ENCODE data around the gene ANKRD40. TPM values are rescaled to one million over a fixed set of nuclear protein-coding genes. Genes with fewer than 3 reads are reported as not detected.
"Not testable (repeated sequence)": the region's sequence is repeated elsewhere in the genome, so short reads cannot be mapped to it uniquely, and the experiment has no call there.

The ANKRD40 gene, protein sequence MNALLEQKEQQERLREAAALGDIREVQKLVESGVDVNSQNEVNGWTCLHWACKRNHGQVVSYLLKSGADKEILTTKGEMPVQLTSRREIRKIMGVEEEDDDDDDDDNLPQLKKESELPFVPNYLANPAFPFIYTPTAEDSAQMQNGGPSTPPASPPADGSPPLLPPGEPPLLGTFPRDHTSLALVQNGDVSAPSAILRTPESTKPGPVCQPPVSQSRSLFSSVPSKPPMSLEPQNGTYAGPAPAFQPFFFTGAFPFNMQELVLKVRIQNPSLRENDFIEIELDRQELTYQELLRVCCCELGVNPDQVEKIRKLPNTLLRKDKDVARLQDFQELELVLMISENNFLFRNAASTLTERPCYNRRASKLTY
- 10 to 100 TPM in 11 of 12 donors, not detected in 1; 36.5 to 49.5 (median 44.8) TPM for polyA plus RNA-seq (ENCODE audit: insufficient read length in 12 of 12)
- long read RNA-seq, donor 1, full-length matches to known transcripts = 5 of 12 reads
- long read RNA-seq, donor 1, partial matches to known transcripts = 7 of 12 reads
- long read RNA-seq, donor 1, other reads (novel, unspliced or antisense) = 0 of 12 reads
- long read RNA-seq, donor 2, full-length matches to known transcripts = 14 of 24 reads
- long read RNA-seq, donor 2, partial matches to known transcripts = 10 of 24 reads
- long read RNA-seq, donor 2, other reads (novel, unspliced or antisense) = 0 of 24 reads
- long read RNA-seq, donor 3, full-length matches to known transcripts = 4 of 11 reads
- long read RNA-seq, donor 3, partial matches to known transcripts = 7 of 11 reads
- long read RNA-seq, donor 3, other reads (novel, unspliced or antisense) = 0 of 11 reads
- long read RNA-seq, donor 4, full-length matches to known transcripts = 7 of 7 reads
- long read RNA-seq, donor 4, partial matches to known transcripts = 0 of 7 reads
- long read RNA-seq, donor 4, other reads (novel, unspliced or antisense) = 0 of 7 reads
- long read RNA-seq, donor 5, full-length matches to known transcripts = 22 of 1,419 reads
- long read RNA-seq, donor 5, partial matches to known transcripts = 1,265 of 1,419 reads
- long read RNA-seq, donor 5, other reads (novel, unspliced or antisense) = 132 of 1,419 reads
- long read RNA-seq, donor 6, full-length matches to known transcripts = 9 of 9 reads
- long read RNA-seq, donor 6, partial matches to known transcripts = 0 of 9 reads
- long read RNA-seq, donor 6, other reads (novel, unspliced or antisense) = 0 of 9 reads
- long read RNA-seq, donor 7, full-length matches to known transcripts = 4 of 4 reads
- long read RNA-seq, donor 7, partial matches to known transcripts = 0 of 4 reads
- long read RNA-seq, donor 7, other reads (novel, unspliced or antisense) = 0 of 4 reads
- long read RNA-seq, donor 8, full-length matches to known transcripts = 9 of 144 reads
- long read RNA-seq, donor 8, partial matches to known transcripts = 135 of 144 reads
- long read RNA-seq, donor 8, other reads (novel, unspliced or antisense) = 0 of 144 reads
- long read RNA-seq, donor 9, full-length matches to known transcripts = 6 of 254 reads
- long read RNA-seq, donor 9, partial matches to known transcripts = 170 of 254 reads
- long read RNA-seq, donor 9, other reads (novel, unspliced or antisense) = 78 of 254 reads
- long read RNA-seq, donor 10, full-length matches to known transcripts = 13 of 354 reads
- long read RNA-seq, donor 10, partial matches to known transcripts = 210 of 354 reads
- long read RNA-seq, donor 10, other reads (novel, unspliced or antisense) = 131 of 354 reads
- long read RNA-seq, donor 11, full-length matches to known transcripts = 9 of 436 reads
- long read RNA-seq, donor 11, partial matches to known transcripts = 259 of 436 reads
- long read RNA-seq, donor 11, other reads (novel, unspliced or antisense) = 168 of 436 reads

DNA sequence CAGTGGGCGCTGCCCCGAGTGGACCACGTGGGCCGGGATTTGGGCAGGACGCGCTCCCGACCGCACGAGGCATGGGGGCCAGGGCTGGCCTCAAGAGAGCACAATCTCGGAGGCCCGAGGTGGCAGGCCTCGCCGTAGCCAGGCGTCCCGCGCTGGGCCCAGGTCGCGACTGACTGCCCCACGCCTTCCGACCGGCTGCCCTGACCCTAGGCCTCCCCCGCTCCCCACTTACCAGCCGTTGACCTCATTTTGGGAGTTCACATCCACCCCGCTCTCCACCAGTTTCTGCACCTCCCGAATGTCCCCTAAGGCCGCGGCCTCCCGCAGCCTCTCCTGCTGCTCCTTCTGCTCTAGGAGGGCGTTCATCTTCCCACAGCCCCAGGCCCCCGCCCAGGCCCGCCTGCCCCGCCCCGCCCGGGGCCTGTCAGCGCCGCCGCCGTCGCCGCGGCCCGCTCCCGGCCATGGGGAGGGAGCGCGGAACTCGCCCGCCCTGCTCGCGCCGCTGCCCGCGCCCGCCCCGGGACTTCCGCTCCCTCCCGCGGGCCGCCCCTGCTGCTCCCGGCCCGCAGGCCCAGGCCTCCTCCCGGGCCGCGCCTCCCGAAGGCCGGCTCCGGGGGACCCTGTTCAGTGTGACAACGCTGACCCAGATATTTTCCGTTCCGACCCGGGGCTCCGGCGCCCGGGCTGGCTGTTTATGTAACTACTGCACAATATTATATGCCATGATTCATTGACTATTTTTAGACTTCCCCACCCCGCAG lies at the start of gene ANKRD40:
Gene ANKRD40 (minus strand): TSS at position 626 of the 761 bp plus-strand sequence. CDS start 260 bp downstream, at position 366.
- DNase-seq = peak; percentile 95

DNA sequence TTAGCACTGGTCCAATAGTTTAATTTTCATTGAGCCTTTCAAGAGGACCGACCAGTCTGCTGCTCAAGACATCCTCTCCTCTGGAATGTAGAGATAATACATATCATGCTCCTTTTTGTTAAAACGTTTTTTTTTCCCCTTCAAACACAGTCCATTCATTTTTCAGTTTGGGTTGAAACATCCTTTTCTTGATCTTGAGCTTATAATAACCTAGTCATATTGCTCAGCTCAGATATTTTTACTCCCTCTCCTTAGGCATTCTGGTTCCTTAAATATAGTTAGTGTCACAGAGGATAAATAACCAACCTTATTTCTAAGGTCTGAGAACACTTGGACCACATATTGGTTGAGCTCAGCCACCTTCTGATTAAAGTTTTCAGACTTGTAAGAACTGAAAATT lies 46.8 kb upstream of the ANKRD40 start:
- DNase-seq = no peak

DNA sequence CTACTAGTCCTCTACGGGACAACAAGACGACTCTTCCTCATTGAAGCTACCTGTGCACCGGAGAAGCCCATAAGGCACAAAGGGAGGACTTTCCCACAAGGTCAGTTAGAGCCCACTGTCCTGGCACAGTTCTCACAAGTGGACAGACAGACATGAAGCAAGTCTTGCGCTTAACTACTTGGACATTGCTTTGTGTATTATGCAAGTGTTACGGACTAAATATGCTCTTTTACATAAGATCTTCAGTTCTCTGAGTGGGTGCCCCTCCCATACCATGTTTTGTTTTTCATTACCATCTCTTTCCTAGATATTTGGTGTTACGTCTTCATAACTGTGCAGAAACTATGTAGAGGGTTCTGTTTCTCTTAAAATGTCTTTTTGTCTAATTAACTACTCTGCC lies 41.5 kb upstream of the ANKRD40 start:
- DNase-seq = no peak

DNA sequence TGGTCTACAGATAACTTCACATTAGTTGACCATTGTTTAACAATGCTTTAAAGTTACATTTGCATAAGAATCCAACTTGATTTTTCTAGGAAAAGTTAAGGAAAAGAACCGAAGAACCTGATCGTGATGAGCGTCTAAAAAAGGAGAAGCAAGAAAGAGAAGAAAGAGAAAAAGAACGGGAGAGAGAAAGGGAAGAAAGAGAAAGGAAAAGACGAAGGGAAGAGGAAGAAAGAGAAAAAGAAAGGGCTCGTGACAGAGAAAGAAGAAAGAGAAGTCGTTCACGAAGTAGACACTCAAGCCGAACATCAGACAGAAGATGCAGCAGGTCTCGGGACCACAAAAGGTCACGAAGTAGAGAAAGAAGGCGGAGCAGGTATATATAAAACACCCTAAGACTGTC lies 37.9 kb upstream of the ANKRD40 start:
- no peak for DNase-seq

DNA sequence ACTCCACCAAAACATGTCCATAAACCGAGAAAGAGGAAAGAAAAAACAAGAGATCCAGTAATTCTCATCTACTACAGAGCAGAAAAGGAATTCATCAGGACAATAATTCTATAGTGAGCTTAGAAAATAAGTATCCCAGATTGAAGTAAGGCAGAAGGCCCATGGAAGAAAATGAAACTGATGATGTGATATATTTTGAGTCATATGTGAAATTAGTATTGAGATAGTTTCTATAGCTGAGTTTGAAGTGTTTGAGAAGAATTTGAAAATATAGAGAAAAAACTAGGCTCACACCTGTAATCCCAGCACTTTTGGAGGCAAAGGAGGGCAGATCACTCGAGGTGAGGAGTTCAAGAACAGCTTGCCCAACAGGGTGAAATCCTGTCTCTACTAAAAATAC lies 31.4 kb upstream of the ANKRD40 start:
- DNase-seq = no peak

DNA sequence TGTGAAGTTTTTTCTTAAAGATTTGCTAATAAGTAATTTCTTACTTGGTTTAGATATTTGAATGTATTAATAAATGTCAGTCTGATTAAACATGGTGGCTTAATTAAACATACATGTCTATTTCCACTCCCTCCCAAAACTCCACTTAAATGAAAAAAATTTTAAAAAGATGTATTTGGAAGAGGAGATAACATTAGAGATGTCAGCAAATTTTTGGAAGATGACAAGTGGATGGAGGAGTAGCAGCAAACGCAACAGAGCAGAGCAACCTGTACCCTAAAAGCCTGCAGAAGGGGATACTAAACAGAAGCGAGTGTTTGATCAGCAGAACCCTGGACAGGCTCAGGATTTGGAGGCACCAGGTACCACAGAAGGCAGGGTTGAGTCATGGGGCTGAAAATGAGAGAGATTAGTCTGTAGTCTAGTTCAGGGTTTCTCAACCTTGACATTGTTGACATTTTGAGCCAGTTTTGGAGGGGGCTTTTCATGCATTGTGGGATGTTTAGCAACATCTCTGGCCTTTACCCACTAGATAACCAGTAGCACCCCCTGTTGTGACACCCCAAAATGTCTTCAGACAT lies 29.5 kb upstream of the ANKRD40 start:
- no peak for DNase-seq

DNA sequence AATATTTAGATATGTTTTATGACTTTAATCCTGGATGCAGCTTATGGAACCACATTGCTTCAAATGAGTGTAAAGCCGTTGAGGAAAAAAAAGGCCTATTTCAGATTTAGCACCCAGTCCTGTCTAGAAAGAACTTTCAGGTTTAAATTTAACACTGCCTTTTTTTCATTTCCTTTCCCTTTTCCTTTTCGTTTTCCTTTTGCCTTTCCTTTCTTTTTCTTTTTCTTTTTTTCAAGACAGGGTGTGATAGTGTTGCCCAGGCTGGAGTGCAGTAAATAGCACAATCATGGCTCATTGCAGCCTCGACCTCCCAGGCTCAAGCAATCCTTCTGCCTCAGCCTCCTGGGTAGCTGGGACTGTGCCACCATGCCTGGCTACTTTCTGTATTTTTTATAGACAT lies 27.6 kb upstream of the ANKRD40 start:
- DNase-seq = no peak

DNA sequence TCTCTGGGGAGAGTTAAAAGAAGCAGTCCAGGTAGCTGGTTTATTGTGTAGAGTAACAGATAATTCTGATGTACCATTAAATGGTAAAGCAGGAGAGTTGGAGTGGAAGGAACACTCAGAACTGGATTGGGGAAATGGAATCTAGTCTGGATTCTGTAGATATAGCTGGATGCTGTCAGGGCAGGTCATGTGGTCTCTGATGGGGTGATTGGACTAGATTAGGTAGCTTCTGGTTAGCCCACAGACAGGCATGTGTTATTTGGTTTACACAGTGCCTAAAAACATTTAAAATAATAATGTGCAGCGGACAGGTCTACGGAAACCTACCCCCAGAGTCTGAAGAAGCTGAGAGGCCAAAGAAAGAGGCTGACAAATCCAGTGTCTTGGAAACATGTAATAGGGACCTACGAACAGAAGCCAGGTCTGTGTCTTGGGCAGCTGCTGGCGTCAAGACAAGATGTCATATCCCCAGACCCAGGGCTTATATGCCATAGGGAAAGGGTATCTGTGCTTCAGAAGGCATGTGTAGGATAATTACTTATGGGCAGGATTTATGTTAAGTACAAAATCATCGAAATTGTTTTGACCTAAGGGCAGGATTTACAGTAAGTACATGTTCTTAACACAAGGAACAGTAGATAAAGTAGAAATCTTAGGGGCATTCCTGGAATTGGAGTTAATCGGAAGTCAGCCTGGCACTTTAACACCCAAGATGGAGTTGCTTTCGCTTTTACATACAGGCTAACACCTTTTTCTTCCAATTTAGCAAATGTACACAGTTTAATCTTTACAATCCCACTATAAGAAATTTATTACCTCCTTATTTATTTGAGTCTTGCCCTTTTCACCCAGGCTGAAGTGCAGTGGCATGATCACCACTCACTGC lies 24.1 kb upstream of the ANKRD40 start:
- DNase-seq = no peak

DNA sequence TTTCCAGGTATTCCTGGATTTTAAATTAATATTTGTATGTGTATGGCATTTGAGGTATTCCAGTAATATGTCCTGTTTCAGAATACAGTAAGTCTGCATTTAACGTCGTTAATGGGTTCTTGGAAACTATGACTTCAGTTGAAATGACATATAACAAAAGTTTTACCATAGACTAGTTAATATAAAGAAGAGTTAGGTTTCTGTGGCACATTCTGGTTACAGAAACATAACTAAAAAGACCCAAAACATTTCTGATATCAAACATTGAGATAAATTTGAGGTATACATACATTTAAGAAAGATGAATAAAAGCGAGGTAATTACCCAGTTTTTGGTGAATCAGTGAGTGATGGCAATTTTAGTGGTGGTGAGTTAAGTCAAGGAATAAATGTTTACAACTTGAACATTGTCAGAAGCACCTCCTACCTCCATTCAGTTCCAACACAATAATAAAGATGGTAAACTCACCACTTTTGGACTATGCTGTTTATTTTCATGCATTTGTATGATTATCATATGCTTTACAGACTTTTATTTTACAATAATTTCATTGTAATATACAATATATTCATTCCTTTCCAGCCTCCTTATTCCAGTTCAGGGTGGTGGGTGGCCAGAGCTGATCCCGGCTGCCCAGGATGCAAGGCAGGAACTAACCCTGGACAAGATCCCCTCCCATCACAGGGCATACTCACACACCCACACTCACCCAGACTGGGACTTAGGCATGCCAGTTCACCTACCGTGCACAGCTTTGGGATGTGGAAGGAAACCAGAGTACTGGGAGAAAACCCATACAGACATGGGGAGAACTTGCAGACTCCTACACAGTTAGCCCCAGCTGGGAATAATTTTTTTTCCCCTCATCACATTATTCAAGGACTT lies 21.4 kb upstream of the ANKRD40 start:
- DNase-seq = no peak

DNA sequence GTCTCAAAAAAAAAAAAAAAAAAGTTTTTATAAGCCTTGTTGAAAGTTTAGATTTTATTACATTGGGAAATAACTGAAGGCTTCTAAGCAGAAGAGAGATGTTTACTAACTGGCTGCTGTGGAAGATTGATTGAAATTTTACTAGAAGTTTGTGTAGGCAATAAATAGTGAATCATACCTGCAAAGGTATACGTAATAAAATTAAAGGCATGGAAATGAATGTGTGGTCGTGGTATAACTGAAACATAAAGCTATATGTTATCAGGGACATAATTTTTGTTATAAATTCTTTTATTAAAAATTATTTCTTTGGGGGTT lies 20.4 kb upstream of the ANKRD40 start:
- no peak for DNase-seq

DNA sequence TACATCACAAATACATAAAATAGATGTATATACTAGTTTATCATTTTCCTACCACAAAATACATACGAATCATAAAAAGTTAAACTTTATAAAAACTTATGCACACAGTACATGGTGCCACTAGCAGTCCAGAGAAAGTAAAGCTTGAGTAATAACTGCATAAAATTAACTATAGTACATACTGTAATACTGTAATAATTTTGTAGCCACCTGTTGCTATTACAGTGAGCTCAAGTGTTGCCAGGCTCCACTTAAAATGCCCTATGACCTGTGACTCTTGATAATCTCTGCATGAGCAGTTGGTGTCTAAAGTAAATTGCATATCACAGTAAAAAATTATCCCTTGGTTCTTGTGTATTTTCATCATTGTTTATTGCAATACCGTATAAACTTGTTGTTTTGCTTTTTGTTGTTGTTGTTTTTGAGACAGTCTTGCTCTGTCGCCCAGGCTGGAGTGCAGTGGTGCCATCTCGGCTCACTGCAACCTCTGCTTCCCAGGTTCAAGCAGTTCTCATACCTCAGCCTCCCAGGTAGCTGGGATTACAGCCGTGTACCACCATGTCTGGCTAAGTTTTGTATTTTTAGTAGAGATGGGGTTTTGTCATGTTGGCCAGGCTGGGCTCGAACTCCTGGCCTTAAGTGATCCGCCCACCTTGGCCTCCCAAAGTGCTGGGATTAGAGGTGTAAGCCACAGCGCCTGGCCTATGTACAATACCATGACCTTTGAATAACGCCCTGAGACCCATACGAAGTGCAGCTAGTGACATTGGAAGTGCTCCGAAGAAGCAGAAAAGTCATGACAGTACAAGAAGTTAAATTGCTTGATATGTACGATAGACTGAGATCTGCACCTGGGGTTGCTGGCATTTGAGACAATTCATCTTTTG lies 18.3 kb upstream of the ANKRD40 start:
- DNase-seq = no peak

DNA sequence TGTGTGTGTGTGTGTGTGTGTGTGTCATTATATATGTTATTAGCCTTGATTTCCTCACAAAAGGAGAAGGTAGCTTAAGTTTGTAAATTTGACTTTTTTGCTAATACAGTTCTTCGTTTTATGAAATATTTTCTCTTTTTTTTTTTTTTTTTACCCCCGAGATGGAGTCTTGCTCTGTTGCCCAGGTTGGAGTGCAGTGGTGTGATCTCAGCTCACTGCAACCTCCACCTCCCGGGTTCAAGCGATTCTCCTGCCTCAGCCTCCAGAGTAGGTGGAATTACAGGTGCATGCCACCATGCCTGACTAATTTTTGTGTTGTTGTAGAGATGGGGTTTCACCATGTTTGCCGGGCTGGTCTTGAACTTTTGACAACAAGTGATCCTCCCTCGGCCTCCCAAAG lies 16.9 kb upstream of the ANKRD40 start:
- DNase-seq = not testable (repeated sequence)

DNA sequence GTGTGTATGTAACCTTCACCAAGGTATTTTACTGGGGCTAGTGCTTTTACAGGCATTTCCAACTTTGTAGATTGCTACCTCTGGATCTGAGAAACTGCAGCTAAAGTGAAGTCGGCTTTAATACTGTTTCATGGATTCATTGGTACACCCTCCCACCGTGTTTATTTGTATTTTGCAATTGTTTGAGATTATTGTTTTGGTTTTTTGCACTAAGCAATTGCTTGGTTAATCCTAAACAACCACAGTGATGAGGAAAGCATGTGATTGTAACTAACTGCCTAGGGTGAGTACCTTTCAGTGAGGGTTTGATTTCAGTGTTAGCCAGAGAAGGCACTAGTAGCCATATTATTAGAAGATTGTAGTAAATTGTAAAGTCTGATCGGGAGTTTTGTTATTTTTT lies 15.0 kb upstream of the ANKRD40 start:
- no peak for DNase-seq

DNA sequence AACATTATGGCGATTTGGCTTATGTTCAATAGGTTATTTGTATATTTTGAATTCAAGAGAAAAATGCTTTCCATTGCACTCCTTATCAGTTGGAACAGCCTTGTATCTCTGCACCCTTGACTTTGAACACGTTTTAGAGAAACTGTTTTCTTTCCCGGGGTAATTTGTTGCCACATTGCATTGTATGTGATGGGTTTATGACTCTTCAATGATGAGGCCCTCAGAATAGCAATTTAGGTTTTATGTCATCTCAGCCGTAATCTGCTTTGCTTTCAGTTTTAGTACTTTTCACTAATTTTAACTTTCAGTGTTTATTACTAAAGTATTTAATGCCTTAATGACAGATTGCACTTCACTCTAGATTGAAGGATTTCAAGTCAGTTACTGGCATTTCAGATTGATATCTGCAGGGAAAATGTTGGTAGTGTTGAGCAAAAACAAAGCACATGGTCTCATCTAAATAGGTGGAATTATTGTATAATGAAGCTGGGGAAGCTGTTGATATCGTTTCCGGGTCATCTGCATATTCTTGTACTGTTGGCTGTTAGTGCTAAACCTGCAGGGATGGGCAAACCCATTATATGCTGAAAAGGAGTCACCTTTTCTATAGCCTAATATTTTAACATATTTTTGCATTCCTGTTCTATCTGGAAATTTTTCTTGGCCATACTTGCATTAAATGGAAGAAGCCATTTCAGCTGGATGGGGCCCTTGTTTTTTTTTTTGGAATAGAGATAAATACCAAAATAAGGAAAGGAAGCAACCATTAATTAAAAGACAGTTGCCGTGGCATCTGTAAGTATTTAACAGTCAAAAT lies 13.7 kb upstream of the ANKRD40 start:
- DNase-seq = no peak
